ENCODE data around the gene NAB1.

DNA sequence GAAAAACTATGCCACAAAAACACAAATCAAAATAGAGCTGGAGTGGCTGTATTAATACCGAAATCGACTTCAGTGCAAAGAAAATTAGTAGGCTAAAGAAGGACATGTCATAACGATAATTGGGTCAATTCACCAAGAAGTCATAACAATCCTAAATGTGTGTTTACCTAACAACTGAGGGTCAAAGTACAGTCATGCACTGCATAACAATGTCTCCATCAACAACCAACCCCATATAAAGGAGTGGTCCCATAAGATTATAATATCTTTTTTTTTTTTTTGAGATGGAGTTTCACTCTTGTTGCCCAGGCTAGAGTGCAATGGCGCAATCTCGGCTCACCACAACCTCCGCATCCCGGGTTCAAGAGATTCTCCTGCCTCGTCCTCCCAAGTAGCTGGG lies 87.5 kb downstream of the NAB1 start:
- TF ChIP-seq REST (IDR thresholded peaks at IDR 0.05; ENCODE audit: insufficient replicate concordance, low read depth) (no peak), CTCF (IDR thresholded peaks at IDR 0.05; ENCODE audit: insufficient read depth, low read length) (no peak)

Data from HL-60 (cell line).